HEK293 (cell line): Measurements from ENCODE around the gene OR5H14.
"Not testable (repeated sequence)": the region's sequence is repeated elsewhere in the genome, so short reads cannot be mapped to it uniquely, and the experiment has no call there.

Source experiments
- CTCF ChIA-PET: fragments of 350-600 bp; formaldehyde crosslinking; extraction: SDS; loops from one replicate; lab custom pipeline; 2021; ENCODE audit warnings: antibody characterized with exemption; lab: Yijun Ruan, JAX
- POLR2A ChIA-PET: fragments of 300-600 bp; formaldehyde crosslinking; extraction: SDS; loops from one replicate; lab custom pipeline; 2020; ENCODE audit warnings: antibody characterized with exemption, inconsistent platforms; lab: Yijun Ruan, JAX
- H3K27ac ChIP-seq: fragments of 200-500 bp; sonication (Bioruptor generic); 2 replicates; pipeline ENCODE4 v1.5.1; 2014; ENCODE audit warnings: low read depth, low read length, control low read depth, inconsistent platforms; ENCODE audit errors: extremely low read depth
- H3K36me3 ChIP-seq, 2 experiments: fragments of 200-500 bp in 1 of 2; sonication (Bioruptor generic) in 1 of 2; 1 replicate in 1 of 2; 2 replicates in 1 of 2; pipeline ENCODE4 v1.5.1; 2014 to 2017; ENCODE audit warnings: inconsistent platforms in 2 of 2, low read length in 2 of 2; ENCODE audit not compliant: control insufficient read depth in 2 of 2, insufficient read depth in 1 of 2
- H3K4me1 ChIP-seq: fragments of 200-500 bp; sonication (Bioruptor generic); 2 replicates; pipeline ENCODE4 v1.5.1; 2014; ENCODE audit warnings: mild to moderate bottlenecking, low read length, inconsistent platforms; ENCODE audit not compliant: control insufficient read depth, insufficient read depth
- H3K4me3 ChIP-seq: 2 replicates; pipeline ENCODE4 v1.5.1; 2011; ENCODE audit warnings: low read depth, mild to moderate bottlenecking, control low read depth, low read length, moderate library complexity
- H3K9me3 ChIP-seq: fragments of 200-500 bp; sonication (Bioruptor generic); 2 replicates; pipeline ENCODE4 v1.5.1; 2014; ENCODE audit warnings: low read depth, low read length, inconsistent platforms; ENCODE audit not compliant: control insufficient read depth, insufficient read depth
- GLI2 ChIP-seq: fragments of 450-650 bp; formaldehyde crosslinking; IDR thresholded peaks from 2 replicates; pipeline ENCODE4; 2017; ENCODE audit warnings: missing biosample characterization, missing genetic modification characterization, low read depth, borderline replicate concordance
- GLI4 ChIP-seq: fragments of 450-650 bp; formaldehyde crosslinking; IDR thresholded peaks from 2 replicates; pipeline ENCODE4 v1.5.1; 2016; ENCODE audit warnings: missing biosample characterization, missing genetic modification characterization
- GLIS1 ChIP-seq: fragments of 450-650 bp; formaldehyde crosslinking; IDR thresholded peaks from 2 replicates; pipeline ENCODE4 v1.5.1; 2016; ENCODE audit warnings: missing biosample characterization, missing genetic modification characterization
- HOXC10 ChIP-seq: sonication (generic); formaldehyde crosslinking; IDR thresholded peaks from 2 replicates; pipeline ENCODE4 v1.8.1; 2023; ENCODE audit warnings: mild to moderate bottlenecking, missing genetic modification reagents
- MEIS1 ChIP-seq: sonication (generic); formaldehyde crosslinking; IDR thresholded peaks from 2 replicates; pipeline ENCODE4 v1.8.1; 2022; ENCODE audit warnings: missing genetic modification reagents, mild to moderate bottlenecking, borderline replicate concordance
- MZF1 ChIP-seq: fragments of 450-650 bp; formaldehyde crosslinking; IDR thresholded peaks from 2 replicates; pipeline ENCODE4 v1.5.1; 2017; ENCODE audit warnings: missing biosample characterization, missing genetic modification characterization, borderline replicate concordance
- OSR2 ChIP-seq: fragments of 450-650 bp; formaldehyde crosslinking; IDR thresholded peaks from 2 replicates; pipeline ENCODE4 v1.5.1; 2016; ENCODE audit warnings: missing biosample characterization, missing genetic modification characterization
- OVOL3 ChIP-seq: fragments of 450-650 bp; formaldehyde crosslinking; IDR thresholded peaks from 2 replicates; pipeline ENCODE4 v1.5.1; 2016; ENCODE audit warnings: missing biosample characterization, missing genetic modification characterization
- SP2 ChIP-seq: fragments of 450-650 bp; formaldehyde crosslinking; IDR thresholded peaks from 2 replicates; pipeline ENCODE4 v1.5.1; 2016; ENCODE audit warnings: missing biosample characterization, missing genetic modification characterization
- SP7 ChIP-seq: fragments of 450-650 bp; formaldehyde crosslinking; IDR thresholded peaks from 2 replicates; pipeline ENCODE4 v1.5.1; 2016; ENCODE audit warnings: missing biosample characterization, missing genetic modification characterization
- ZBTB7A ChIP-seq: fragments of 450-650 bp; formaldehyde crosslinking; IDR thresholded peaks from 2 replicates; pipeline ENCODE4 v1.5.1; 2016; ENCODE audit warnings: low read depth, missing biosample characterization, missing genetic modification characterization
- ZNF155 ChIP-seq: fragments of 450-650 bp; formaldehyde crosslinking; IDR thresholded peaks from 2 replicates; pipeline ENCODE4 v1.5.1; 2016; ENCODE audit warnings: missing biosample characterization, missing genetic modification characterization
- ZNF19 ChIP-seq: fragments of 450-650 bp; formaldehyde crosslinking; IDR thresholded peaks from 2 replicates; pipeline ENCODE4; 2016; ENCODE audit warnings: missing biosample characterization, missing genetic modification characterization, low read depth
- ZNF341 ChIP-seq: fragments of 450-650 bp; formaldehyde crosslinking; IDR thresholded peaks from 2 replicates; pipeline ENCODE4; 2016; ENCODE audit warnings: low read depth, missing biosample characterization, missing genetic modification characterization
- ZNF621 ChIP-seq: fragments of 450-650 bp; formaldehyde crosslinking; IDR thresholded peaks from 2 replicates; pipeline ENCODE4 v1.5.1; 2017; ENCODE audit warnings: missing biosample characterization, missing genetic modification characterization
- ZNF624 ChIP-seq: fragments of 450-650 bp; formaldehyde crosslinking; IDR thresholded peaks from 2 replicates; pipeline ENCODE4 v1.5.1; 2017; ENCODE audit warnings: missing biosample characterization, missing genetic modification characterization
- ZNF626 ChIP-seq: fragments of 450-650 bp; sonication (Bioruptor Pico); formaldehyde crosslinking; IDR thresholded peaks from 2 replicates; pipeline ENCODE4 v1.5.1; 2018; ENCODE audit warnings: missing biosample characterization, missing genetic modification characterization, inconsistent platforms
- ZNF654 ChIP-seq: fragments of 450-650 bp; formaldehyde crosslinking; IDR thresholded peaks from 2 replicates; pipeline ENCODE4 v1.5.1; 2016; ENCODE audit warnings: low read depth, missing biosample characterization, missing genetic modification characterization
- ZNF660 ChIP-seq: fragments of 450-650 bp; IDR thresholded peaks from 2 replicates; pipeline ENCODE4 v1.5.1; 2018; ENCODE audit warnings: missing biosample characterization, mild to moderate bottlenecking, missing genetic modification characterization
- ZNF777 ChIP-seq: fragments of 450-650 bp; formaldehyde crosslinking; IDR thresholded peaks from 2 replicates; pipeline ENCODE4 v1.5.1; 2017; ENCODE audit warnings: missing biosample characterization, missing genetic modification characterization, borderline replicate concordance
- ZSCAN30 ChIP-seq: fragments of 450-650 bp; IDR thresholded peaks from 2 replicates; pipeline ENCODE4 v1.5.1; 2018; ENCODE audit warnings: missing biosample characterization, mild to moderate bottlenecking, missing genetic modification characterization, moderate library complexity
- TF ChIP-seq, protein P1 (sequence below): fragments of 450-650 bp; formaldehyde crosslinking; IDR thresholded peaks from 2 replicates; pipeline ENCODE4 v1.5.1; 2016; ENCODE audit warnings: missing biosample characterization, missing genetic modification characterization
- TF ChIP-seq, protein P2 (sequence below): fragments of 450-650 bp; formaldehyde crosslinking; IDR thresholded peaks from 2 replicates; pipeline ENCODE4; 2016; ENCODE audit warnings: missing biosample characterization, missing genetic modification characterization

OR5H14 gene

DNA sequence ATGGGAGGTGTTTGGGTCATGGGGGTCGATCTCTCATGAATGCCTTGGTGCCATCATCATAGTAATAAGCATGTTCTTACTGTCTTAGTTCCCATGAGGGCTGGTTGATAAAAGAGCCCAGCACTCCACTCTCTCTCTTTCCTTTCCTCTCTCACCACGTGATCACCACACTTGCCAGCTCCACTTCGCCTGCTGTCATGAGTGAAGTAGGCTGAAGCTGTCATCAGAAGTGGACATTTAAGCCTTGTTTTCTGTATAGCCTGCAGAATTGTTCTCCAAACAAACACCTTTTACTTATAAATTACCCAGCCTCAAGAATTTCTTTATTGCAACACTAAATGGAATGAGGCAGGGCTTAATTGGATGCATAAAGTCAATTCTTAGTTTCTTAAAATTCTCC, 10.6 kb upstream of the OR5H14 start:
- H3K4me3 ChIP-seq = no peak overlapping the region
- no peak for TF ChIP-seq ZSCAN30 (tag by site-specific recombination)
- TF ChIP-seq ZNF155 (tag by site-specific recombination) = no peak
- TF ChIP-seq ZNF341 (tag by site-specific recombination) = no peak
- no peak for TF ChIP-seq ZNF626
- no peak for TF ChIP-seq ZNF660 (tag by site-specific recombination)
- TF ChIP-seq MZF1 = no peak
- no peak for TF ChIP-seq ZNF777 (tag by site-specific recombination)
- no peak for TF ChIP-seq ZNF621 (tag by site-specific recombination)
- TF ChIP-seq, all 188 proteins: peak for 0
- no peaks in the 10 kb centered on the region for H3K4me1 ChIP-seq
- H3K9me3 ChIP-seq = no peaks in the 10 kb centered on the region
- no peak overlapping the region for H3K27ac ChIP-seq
- CTCF ChIA-PET = interaction anchor here (0.6 kb wide), 1 partner anchor 72 kb away, joined by 3 read pairs; no protein-coding TSS in a partner anchor
- no peaks in the 10 kb centered on the region for H3K36me3 ChIP-seq
- POLR2A ChIA-PET = no interaction called here

DNA sequence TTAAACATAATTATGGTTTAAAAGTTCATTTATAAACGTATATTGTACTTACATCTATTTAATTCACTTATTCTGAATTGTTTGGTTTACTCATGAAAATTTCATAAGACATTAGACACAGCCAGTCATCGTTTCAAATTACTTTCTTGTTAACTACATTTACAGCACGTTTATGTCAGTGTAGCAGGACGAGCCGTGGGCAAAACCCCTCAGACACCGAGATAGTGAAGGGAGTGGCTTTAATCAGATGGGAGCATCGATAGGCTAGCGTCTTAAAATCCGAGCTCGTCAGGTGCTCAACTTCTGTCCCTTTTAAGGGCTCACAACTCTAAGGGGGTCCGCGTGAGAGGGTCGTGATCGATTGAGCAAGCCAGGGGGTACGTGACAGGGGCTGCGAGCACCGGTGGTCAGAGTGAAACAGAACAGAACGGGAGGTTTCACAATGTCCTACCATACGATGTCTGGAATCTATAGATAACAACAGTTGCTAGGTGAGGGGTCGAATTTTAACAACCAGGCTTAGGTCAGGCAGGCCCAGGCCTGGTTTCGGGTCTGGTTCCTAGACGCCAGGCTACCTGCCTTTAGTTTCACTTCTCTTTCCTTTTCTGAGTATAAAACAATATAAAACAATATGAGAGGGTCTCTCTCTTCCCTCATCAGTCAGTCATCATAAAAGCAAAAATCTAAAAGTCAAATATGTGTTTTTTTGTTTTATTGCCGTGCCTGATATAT, 9.3 kb upstream of the OR5H14 start:
- H3K27ac ChIP-seq, POLR2A ChIA-PET, CTCF ChIA-PET: not testable (repeated sequence)

DNA sequence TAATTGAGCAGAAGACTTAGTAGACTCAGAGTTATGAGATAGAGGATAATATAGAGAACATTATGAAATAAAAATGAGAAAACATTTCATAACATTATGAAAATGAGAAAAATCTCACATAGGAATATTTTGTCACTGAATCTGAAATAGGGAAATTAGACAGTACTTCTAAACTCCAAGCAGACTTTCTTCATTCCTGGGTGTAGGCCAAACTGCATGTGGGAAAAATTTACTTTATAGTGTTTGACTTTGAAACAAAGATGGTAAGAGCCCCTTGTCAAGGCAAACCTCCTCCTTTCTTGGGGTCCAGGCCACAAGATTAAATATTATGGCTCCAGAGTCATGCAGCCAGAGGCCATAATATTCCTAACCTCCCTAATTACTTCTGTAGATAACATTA, 6.7 kb upstream of the OR5H14 start:
- TF ChIP-seq, protein P1, sequence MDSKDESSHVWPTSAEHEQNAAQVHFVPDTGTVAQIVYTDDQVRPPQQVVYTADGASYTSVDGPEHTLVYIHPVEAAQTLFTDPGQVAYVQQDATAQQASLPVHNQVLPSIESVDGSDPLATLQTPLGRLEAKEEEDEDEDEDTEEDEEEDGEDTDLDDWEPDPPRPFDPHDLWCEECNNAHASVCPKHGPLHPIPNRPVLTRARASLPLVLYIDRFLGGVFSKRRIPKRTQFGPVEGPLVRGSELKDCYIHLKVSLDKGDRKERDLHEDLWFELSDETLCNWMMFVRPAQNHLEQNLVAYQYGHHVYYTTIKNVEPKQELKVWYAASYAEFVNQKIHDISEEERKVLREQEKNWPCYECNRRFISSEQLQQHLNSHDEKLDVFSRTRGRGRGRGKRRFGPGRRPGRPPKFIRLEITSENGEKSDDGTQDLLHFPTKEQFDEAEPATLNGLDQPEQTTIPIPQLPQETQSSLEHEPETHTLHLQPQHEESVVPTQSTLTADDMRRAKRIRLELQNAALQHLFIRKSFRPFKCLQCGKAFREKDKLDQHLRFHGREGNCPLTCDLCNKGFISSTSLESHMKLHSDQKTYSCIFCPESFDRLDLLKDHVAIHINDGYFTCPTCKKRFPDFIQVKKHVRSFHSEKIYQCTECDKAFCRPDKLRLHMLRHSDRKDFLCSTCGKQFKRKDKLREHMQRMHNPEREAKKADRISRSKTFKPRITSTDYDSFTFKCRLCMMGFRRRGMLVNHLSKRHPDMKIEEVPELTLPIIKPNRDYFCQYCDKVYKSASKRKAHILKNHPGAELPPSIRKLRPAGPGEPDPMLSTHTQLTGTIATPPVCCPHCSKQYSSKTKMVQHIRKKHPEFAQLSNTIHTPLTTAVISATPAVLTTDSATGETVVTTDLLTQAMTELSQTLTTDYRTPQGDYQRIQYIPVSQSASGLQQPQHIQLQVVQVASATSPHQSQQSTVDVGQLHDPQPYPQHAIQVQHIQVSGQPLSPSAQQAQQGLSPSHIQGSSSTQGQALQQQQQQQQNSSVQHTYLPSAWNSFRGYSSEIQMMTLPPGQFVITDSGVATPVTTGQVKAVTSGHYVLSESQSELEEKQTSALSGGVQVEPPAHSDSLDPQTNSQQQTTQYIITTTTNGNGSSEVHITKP = no peak
- Histone ChIP-seq H3K4me3 (no peak overlapping the region), H3K9me3 (no peaks in the 10 kb centered on the region), H3K4me1 (no peaks in the 10 kb centered on the region), H3K27ac (no peak overlapping the region), H3K36me3 (no peaks in the 10 kb centered on the region)
- ChIA-PET POLR2A (no interaction called here), CTCF (interaction anchor here (0.9 kb wide), 1 partner anchor 101 kb away, joined by 5 read pairs; no protein-coding TSS in a partner anchor)

More for the DNA sequence above, 9.3 kb upstream of the OR5H14 start:
- H3K36me3 ChIP-seq, H3K4me1 ChIP-seq, H3K9me3 ChIP-seq, H3K4me3 ChIP-seq: not testable (repeated sequence)

DNA sequence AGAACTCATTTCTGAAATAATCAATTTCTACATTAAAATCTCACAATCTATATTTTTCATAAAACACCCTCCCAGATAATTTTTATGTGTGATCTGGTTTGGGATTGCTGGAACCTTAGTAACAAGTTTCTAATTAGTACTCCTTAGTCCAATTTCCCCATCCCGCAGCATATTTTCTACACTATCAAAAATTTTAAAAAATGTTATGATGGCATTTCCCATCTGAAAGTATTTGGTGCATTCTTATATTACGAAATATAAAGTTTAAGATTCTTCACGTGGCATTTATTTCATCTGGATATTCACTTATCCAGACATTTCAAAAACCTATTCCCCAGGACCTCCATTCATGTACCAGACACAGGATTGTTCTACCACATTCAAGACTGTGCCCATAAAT, 1.5 kb downstream of the OR5H14 start:
- no peaks in the 10 kb centered on the region for H3K9me3 ChIP-seq
- ChIA-PET CTCF (no interaction called here), POLR2A (no interaction called here)
- no peaks in the 10 kb centered on the region for H3K36me3 ChIP-seq
- no peaks in the 10 kb centered on the region for H3K4me1 ChIP-seq
- H3K4me3 ChIP-seq = no peak overlapping the region
- H3K27ac ChIP-seq = no peak overlapping the region
- TF ChIP-seq GLIS1 = no peak
- no peak for TF ChIP-seq ZNF19 (tag by site-specific recombination)
- TF ChIP-seq HOXC10 (CRISPR knock-in tag) = no peak
- no peak for TF ChIP-seq ZNF621 (tag by site-specific recombination)
- TF ChIP-seq, protein P2, sequence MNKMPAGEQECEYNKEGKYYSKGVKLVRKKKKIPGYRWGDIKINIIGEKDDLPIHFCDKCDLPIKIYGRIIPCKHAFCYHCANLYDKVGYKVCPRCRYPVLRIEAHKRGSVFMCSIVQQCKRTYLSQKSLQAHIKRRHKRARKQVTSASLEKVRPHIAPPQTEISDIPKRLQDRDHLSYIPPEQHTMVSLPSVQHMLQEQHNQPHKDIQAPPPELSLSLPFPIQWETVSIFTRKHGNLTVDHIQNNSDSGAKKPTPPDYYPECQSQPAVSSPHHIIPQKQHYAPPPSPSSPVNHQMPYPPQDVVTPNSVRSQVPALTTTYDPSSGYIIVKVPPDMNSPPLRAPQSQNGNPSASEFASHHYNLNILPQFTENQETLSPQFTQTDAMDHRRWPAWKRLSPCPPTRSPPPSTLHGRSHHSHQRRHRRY = no peak
- TF ChIP-seq GLI4 = no peak
- TF ChIP-seq SP7 = no peak
- TF ChIP-seq MEIS1 (CRISPR knock-in tag) = no peak
- TF ChIP-seq ZNF654 (tag by site-specific recombination) = no peak
- TF ChIP-seq OVOL3 (tag by site-specific recombination) = no peak
- TF ChIP-seq ZBTB7A (tag by site-specific recombination) = no peak
- no peak for TF ChIP-seq OSR2
- no peak for TF ChIP-seq GLI2 (tag by site-specific recombination)
- TF ChIP-seq SP2 (tag by site-specific recombination) = no peak
- no peak for TF ChIP-seq ZNF624 (tag by site-specific recombination)
